ENCODE results near the gene RALGAPA1. TPM values are rescaled to one million over a fixed set of nuclear protein-coding genes. Genes with fewer than 3 reads are reported as not detected.

The RALGAPA1 gene
- polyA plus RNA-seq, 1 donor from 2014 or later = 73.3 TPM

DNA sequence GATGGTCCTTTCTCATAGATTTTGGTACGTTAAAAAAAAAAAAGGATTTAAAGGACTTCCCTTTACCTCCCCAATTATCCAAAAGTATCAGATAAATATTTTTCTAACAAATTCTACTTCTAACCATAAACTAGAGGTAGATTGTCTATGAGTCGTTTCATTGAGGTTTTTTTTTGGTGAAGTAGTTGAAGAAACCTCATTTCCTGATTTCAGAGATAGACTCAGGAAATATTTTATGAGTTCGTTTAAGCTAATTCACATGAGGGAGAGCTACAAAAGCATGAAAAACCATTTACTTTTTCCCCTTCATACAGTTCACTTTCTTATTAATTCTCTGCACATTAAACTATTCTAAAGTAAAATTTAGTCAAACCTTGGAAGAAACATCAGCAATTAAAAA is 112.5 kb downstream of the RALGAPA1 start:
- Histone ChIP-seq H3K4me2 (ENCODE audit: low read length) (no peak overlapping the region), H3K27me3 (ENCODE audit: insufficient read depth, low read depth, low read length) (no peaks in the 10 kb centered on the region), H3K9me2 (ENCODE audit: insufficient read depth, low read length) (no peaks in the 10 kb centered on the region), H3K79me2 (replicated peaks; ENCODE audit: insufficient read depth, low read length) (no peaks in the 10 kb centered on the region), H3K4me3 (ENCODE audit: low read length) (no peak overlapping the region), H3K9me3 (ENCODE audit: low read length) (no peaks in the 10 kb centered on the region), H3K27ac (ENCODE audit: low read length) (no peak overlapping the region), H3F3A (ENCODE audit: insufficient read depth, low read length, poor library complexity, severe bottlenecking) (no peaks in the 10 kb centered on the region), H2AFZ (ENCODE audit: low read depth, low read length) (no peak overlapping the region), H3K36me3 (ENCODE audit: insufficient read depth, low read length) (no peaks in the 10 kb centered on the region), H4K20me1 (ENCODE audit: insufficient read depth) (no peaks in the 10 kb centered on the region), H3K9ac (ENCODE audit: low read length) (no peak overlapping the region)
- TF ChIP-seq RAD21 (conservative IDR thresholded peaks at IDR 0.05) (no peak), MXI1 (conservative IDR thresholded peaks at IDR 0.05; ENCODE audit: poor library complexity, severe bottlenecking) (no peak), POLR2AphosphoS5 (IDR thresholded peaks at IDR 0.05) (no peak), EZH2 (IDR thresholded peaks at IDR 0.05; ENCODE audit: borderline replicate concordance, insufficient read depth, low read length, poor library complexity, severe bottlenecking) (no peak), EP300 (conservative IDR thresholded peaks at IDR 0.05; ENCODE audit: poor library complexity, severe bottlenecking) (no peak), SMC3 (conservative IDR thresholded peaks at IDR 0.05; ENCODE audit: poor library complexity) (no peak), TAF1 (IDR thresholded peaks at IDR 0.05; ENCODE audit: low read depth) (no peak)
- TF ChIP-seq, protein P1, sequence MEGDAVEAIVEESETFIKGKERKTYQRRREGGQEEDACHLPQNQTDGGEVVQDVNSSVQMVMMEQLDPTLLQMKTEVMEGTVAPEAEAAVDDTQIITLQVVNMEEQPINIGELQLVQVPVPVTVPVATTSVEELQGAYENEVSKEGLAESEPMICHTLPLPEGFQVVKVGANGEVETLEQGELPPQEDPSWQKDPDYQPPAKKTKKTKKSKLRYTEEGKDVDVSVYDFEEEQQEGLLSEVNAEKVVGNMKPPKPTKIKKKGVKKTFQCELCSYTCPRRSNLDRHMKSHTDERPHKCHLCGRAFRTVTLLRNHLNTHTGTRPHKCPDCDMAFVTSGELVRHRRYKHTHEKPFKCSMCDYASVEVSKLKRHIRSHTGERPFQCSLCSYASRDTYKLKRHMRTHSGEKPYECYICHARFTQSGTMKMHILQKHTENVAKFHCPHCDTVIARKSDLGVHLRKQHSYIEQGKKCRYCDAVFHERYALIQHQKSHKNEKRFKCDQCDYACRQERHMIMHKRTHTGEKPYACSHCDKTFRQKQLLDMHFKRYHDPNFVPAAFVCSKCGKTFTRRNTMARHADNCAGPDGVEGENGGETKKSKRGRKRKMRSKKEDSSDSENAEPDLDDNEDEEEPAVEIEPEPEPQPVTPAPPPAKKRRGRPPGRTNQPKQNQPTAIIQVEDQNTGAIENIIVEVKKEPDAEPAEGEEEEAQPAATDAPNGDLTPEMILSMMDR (IDR thresholded peaks at IDR 0.05; ENCODE audit: poor library complexity, severe bottlenecking) = no peak
- TF ChIP-seq, protein P2, sequence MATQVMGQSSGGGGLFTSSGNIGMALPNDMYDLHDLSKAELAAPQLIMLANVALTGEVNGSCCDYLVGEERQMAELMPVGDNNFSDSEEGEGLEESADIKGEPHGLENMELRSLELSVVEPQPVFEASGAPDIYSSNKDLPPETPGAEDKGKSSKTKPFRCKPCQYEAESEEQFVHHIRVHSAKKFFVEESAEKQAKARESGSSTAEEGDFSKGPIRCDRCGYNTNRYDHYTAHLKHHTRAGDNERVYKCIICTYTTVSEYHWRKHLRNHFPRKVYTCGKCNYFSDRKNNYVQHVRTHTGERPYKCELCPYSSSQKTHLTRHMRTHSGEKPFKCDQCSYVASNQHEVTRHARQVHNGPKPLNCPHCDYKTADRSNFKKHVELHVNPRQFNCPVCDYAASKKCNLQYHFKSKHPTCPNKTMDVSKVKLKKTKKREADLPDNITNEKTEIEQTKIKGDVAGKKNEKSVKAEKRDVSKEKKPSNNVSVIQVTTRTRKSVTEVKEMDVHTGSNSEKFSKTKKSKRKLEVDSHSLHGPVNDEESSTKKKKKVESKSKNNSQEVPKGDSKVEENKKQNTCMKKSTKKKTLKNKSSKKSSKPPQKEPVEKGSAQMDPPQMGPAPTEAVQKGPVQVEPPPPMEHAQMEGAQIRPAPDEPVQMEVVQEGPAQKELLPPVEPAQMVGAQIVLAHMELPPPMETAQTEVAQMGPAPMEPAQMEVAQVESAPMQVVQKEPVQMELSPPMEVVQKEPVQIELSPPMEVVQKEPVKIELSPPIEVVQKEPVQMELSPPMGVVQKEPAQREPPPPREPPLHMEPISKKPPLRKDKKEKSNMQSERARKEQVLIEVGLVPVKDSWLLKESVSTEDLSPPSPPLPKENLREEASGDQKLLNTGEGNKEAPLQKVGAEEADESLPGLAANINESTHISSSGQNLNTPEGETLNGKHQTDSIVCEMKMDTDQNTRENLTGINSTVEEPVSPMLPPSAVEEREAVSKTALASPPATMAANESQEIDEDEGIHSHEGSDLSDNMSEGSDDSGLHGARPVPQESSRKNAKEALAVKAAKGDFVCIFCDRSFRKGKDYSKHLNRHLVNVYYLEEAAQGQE (IDR thresholded peaks at IDR 0.05; ENCODE audit: borderline replicate concordance) = no peak

DNA sequence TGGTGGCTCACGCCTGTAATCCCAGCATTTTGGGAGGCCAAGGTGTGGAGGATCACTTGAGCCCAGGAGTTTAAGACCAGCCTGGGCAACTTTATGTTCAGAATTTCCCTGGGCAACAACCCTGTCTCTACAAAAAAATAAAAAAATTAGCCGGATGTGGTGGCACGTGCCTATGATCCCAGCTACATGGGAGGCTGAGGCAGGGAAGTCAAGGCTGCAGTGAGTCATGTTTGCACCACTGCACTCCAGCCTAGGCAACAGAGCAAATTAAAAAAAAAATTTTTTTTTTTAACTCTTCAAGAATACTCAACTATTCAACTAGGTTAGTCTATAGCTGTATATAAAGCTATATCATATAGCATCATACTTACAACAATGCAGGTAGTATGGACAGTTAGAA is 113.0 kb downstream of the RALGAPA1 start:
- no peaks in the 10 kb centered on the region for H4K20me1 ChIP-seq (ENCODE audit: insufficient read depth)
- TF ChIP-seq SMC3 (conservative IDR thresholded peaks at IDR 0.05; ENCODE audit: poor library complexity) = no peak
- TF ChIP-seq, protein P1 (IDR thresholded peaks at IDR 0.05; ENCODE audit: poor library complexity, severe bottlenecking) = no peak
- TF ChIP-seq RAD21 (conservative IDR thresholded peaks at IDR 0.05) = no peak
- no peak for TF ChIP-seq TAF1 (IDR thresholded peaks at IDR 0.05; ENCODE audit: low read depth)
- no peak for TF ChIP-seq EZH2 (IDR thresholded peaks at IDR 0.05; ENCODE audit: borderline replicate concordance, insufficient read depth, low read length, poor library complexity, severe bottlenecking)
- TF ChIP-seq, protein P2 (IDR thresholded peaks at IDR 0.05; ENCODE audit: borderline replicate concordance) = no peak
- no peak for TF ChIP-seq MXI1 (conservative IDR thresholded peaks at IDR 0.05; ENCODE audit: poor library complexity, severe bottlenecking)
- no peak for TF ChIP-seq POLR2AphosphoS5 (IDR thresholded peaks at IDR 0.05)
- TF ChIP-seq EP300 (conservative IDR thresholded peaks at IDR 0.05; ENCODE audit: poor library complexity, severe bottlenecking) = no peak
- H3K79me2 ChIP-seq (replicated peaks; ENCODE audit: insufficient read depth, low read length) = no peaks in the 10 kb centered on the region

More for the DNA sequence above, 113.0 kb downstream of the RALGAPA1 start:
- Histone ChIP-seq H3K9me3 (ENCODE audit: low read length) (no peaks in the 10 kb centered on the region), H3K27ac (ENCODE audit: low read length) (no peak overlapping the region), H2AFZ (ENCODE audit: low read depth, low read length) (no peak overlapping the region), H3F3A (ENCODE audit: insufficient read depth, low read length, poor library complexity, severe bottlenecking) (no peaks in the 10 kb centered on the region), H3K36me3 (ENCODE audit: insufficient read depth, low read length) (no peaks in the 10 kb centered on the region), H3K27me3 (ENCODE audit: insufficient read depth, low read depth, low read length) (no peaks in the 10 kb centered on the region), H3K4me3 (ENCODE audit: low read length) (no peak overlapping the region), H3K4me2 (ENCODE audit: low read length) (no peak overlapping the region), H3K9me2 (ENCODE audit: insufficient read depth, low read length) (no peaks in the 10 kb centered on the region), H3K9ac (ENCODE audit: low read length) (no peak overlapping the region)

All from neural cell (in vitro differentiated cells).